Mucosa of descending colon (tissue), 3 donors: ENCODE data around the gene CATSPER3. TPM values are rescaled to one million over a fixed set of nuclear protein-coding genes. Genes with fewer than 3 reads are reported as not detected.
A peak's percentile ranks its signal among the peaks of the same experiment; 100 is the strongest.

Experiments
- ATAC-seq: fragments of 200-7000 bp; cut with Tn5 transposase; one replicate; pipeline ENCODE4 v1.9.1; 2020; ENCODE audit warnings: mild to moderate bottlenecking, moderate library complexity
- DNase-seq, 3 donors: peaks; one replicate each; pipeline ENCODE4 v3.0.0-alpha.2; 2020
- H3K36me3 ChIP-seq: fragments of 200-600 bp; one replicate; pipeline ENCODE4 v1.8.0; 2021; ENCODE audit warnings: low read depth, mild to moderate bottlenecking
- H3K4me1 ChIP-seq: fragments of 200-600 bp; one replicate; pipeline ENCODE4 v1.8.0; 2021; ENCODE audit warnings: low read depth, mild to moderate bottlenecking
- H3K4me3 ChIP-seq: fragments of 200-600 bp; one replicate; pipeline ENCODE4 v1.8.0; 2021; ENCODE audit warnings: mild to moderate bottlenecking
- H3K9me3 ChIP-seq: fragments of 200-600 bp; one replicate; pipeline ENCODE4 v1.8.0; 2021; ENCODE audit warnings: mild to moderate bottlenecking
- intact Hi-C, 2 donors: fragments of 100-400 bp; cut with DNase I in 1 of 2; cut with micrococcal nuclease in 1 of 2; formaldehyde crosslinking; loops; one replicate each; pipeline versions ENCODE4 v1.11.0 to v1.11.1; 2022; cut with DNase I, micrococcal nuclease
- total RNA-seq, 3 donors: library from RNA; stranded (reverse); fragmentation: NEBNext Ultra II Directional in 2 of 3; extraction: Animal tissue kit (Norgen Biotek cat#: 25700) in 2 of 3; gene quantifications; one replicate each; pipeline versions ENCODE4 v1.2.1 to v1.2.4, GENCODE V29; 2021 to 2023
- TF ChIP-seq, protein P1 (sequence below): fragments of 200-600 bp; IDR thresholded peaks from one replicate; pipeline ENCODE4 v1.8.0; 2022; ENCODE audit warnings: antibody characterized with exemption, mild to moderate bottlenecking
- donor health status: DM: no; HTN: no; CAD: no; lungs with moderate emphysema.
- donor health status: DM: no; HTN: no; CAD: no.
- donor health status: DM: no; HTN: yes; CAD: no.

The CATSPER3 gene
- total RNA-seq, 3 donors from 2014 or later = 1.3 to 1.5 (median 1.3) TPM

DNA sequence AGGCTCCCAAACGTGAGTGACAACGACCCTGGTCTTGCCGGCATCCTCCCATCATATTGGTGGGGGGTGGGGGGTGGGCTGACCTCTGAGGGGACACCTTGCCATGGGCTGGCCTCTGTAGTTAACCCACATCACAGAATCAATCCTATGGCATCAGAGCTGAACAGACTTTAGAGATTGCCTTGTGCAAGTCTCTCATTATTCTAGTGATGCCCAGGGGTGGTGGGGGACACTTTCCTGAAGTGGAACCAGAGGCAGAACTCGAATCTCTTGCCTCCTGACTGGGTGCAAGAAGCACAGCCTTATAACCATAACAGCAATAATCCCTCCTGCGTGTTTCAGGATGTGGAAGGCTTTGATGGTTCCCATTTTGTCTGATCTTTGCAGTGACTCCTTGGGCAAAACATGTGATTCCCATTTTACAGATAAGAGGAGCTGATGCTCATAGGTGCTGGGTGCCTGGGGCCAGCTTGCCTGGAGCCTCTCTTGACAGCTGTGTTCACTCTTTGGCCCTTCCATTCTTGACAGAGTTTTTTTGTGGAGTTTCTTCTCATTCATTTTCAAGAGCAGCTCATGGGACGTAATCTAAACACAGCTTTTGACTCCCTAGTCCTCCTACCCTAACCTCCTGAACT is 84.9 kb downstream of the CATSPER3 start:
- intact Hi-C loops = no loop called here
- H3K4me1 ChIP-seq = no peaks in the 10 kb centered on the region
- H3K9me3 ChIP-seq = no peaks in the 10 kb centered on the region
- H3K36me3 ChIP-seq = no peaks in the 10 kb centered on the region
- no peak for DNase-seq
- ATAC-seq = no peak
- H3K4me3 ChIP-seq = no peak overlapping the region
- TF ChIP-seq, protein P1, sequence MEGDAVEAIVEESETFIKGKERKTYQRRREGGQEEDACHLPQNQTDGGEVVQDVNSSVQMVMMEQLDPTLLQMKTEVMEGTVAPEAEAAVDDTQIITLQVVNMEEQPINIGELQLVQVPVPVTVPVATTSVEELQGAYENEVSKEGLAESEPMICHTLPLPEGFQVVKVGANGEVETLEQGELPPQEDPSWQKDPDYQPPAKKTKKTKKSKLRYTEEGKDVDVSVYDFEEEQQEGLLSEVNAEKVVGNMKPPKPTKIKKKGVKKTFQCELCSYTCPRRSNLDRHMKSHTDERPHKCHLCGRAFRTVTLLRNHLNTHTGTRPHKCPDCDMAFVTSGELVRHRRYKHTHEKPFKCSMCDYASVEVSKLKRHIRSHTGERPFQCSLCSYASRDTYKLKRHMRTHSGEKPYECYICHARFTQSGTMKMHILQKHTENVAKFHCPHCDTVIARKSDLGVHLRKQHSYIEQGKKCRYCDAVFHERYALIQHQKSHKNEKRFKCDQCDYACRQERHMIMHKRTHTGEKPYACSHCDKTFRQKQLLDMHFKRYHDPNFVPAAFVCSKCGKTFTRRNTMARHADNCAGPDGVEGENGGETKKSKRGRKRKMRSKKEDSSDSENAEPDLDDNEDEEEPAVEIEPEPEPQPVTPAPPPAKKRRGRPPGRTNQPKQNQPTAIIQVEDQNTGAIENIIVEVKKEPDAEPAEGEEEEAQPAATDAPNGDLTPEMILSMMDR = no peak

DNA sequence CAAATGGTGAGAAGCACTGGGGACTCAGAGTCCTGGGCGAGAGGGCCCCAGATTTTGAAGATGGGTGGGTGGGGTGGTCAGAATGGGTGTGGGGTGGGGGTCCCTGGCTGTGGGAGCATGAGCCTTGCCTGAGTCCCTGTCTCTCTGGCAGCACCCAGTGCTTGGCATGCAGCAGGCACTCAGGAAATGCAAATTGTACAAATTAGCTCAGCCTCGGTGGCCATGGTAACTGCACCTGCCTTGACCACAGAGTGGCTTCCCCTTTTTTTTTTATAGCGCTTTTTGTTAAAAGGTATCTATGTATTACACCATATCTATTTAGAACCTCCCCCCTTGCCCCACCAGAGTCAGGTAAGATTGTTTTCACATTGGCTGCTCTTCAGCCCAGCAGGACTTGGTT is 85.6 kb downstream of the CATSPER3 start:
- no peaks in the 10 kb centered on the region for H3K9me3 ChIP-seq
- no peak for DNase-seq

DNA sequence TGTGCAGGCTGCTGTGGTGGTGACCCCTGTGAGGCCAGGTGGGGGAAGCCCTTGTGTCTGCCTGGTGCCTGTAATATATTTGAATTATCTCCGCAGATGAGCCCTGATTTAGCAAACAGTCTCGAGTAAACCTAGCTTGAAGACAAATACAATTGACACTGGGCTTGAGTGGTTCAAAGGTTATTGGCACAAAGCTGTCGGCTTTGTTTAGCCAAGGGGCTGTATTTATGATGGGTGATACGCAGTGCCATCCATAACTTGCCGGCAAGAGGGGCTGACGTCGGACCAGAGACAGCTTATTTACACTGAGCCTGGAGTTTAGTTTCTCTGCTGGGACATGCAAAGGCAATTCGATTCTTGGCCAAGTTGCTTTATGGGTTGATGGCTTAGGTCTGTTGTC is 86.3 kb downstream of the CATSPER3 start:
- TF ChIP-seq, protein P1 = no peak
- H3K36me3 ChIP-seq = no peaks in the 10 kb centered on the region
- H3K4me1 ChIP-seq = no peaks in the 10 kb centered on the region
- DNase-seq = no peak
- intact Hi-C loops = no loop called here
- H3K9me3 ChIP-seq = no peaks in the 10 kb centered on the region
- no peak overlapping the region for H3K4me3 ChIP-seq
- ATAC-seq = no peak

More for the DNA sequence above, 85.6 kb downstream of the CATSPER3 start:
- ATAC-seq = peak; percentile 65
- TF ChIP-seq, protein P1 = no peak
- Histone ChIP-seq H3K4me1 (no peaks in the 10 kb centered on the region), H3K4me3 (no peak overlapping the region), H3K36me3 (no peaks in the 10 kb centered on the region)
- intact Hi-C loops = no loop called here

DNA sequence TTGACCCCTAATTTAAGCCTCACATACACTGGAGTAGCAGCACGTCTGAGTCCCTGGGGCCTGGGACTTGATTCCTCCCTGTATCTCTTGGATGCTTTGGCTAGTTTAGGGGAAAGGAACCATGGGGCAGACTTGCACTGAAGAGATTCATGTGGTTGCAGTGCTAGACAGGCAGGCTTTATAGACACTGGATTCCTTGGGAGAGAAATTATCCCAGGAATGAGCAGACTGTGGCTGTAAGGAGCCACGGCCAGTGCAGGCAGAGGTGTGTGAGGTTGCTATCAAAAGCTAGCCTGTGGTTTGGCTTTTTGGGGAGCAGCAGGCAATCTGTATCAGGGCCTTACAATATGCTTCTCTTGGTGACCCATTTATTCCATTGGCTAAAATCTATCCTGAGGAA is 86.8 kb downstream of the CATSPER3 start:
- TF ChIP-seq, protein P1 = no peak
- Histone ChIP-seq H3K36me3 (no peaks in the 10 kb centered on the region), H3K4me1 (no peaks in the 10 kb centered on the region), H3K4me3 (no peak overlapping the region), H3K9me3 (no peaks in the 10 kb centered on the region)
- DNase-seq (no peak), ATAC-seq (no peak)
- intact Hi-C loops = no loop called here

DNA sequence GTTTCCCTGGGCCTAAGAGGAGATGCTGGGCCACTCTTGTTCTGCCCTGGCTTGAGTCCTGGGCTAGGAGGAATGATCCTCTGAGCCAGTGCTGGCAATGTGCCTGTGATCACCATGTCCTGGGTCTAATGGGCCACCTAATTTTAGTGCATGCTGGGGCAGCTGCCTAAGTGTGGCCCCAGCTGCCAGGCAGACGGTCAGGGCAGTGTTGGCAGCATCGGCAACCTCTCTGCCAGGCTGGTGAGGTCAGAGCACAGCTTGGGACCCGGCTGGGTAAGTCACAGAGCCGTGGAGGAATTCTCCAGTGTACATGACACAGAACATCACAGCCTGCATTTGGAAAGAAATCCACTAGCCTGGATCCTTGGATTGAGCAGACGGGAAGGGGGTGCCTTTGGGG is 87.7 kb downstream of the CATSPER3 start:
- intact Hi-C loops = no loop called here
- TF ChIP-seq, protein P1 = no peak
- no peak overlapping the region for H3K4me3 ChIP-seq
- H3K36me3 ChIP-seq = no peaks in the 10 kb centered on the region
- ATAC-seq (no peak), DNase-seq (no peak)
- no peaks in the 10 kb centered on the region for H3K4me1 ChIP-seq
- no peaks in the 10 kb centered on the region for H3K9me3 ChIP-seq
